Nephron (organoid): ENCODE results near the gene ERICH2.

Experiments
- H3K27ac Mint-ChIP-seq, 3 experiments: 2 replicates each; pipeline ENCODE4 v1.8.0; 2020; ENCODE audit warnings: mixed read lengths in 3 of 3, mild to moderate bottlenecking in 2 of 3, moderate library complexity in 1 of 3
- H3K27me3 Mint-ChIP-seq: 2 replicates; pipeline ENCODE4 v1.8.0; 2021; ENCODE audit warnings: low read depth, mild to moderate bottlenecking, moderate library complexity, mixed read lengths
- H3K36me3 Mint-ChIP-seq: 2 replicates; pipeline ENCODE4 v1.8.0; 2020; ENCODE audit warnings: low read depth, mixed read lengths
- H3K4me1 Mint-ChIP-seq: 2 replicates; pipeline ENCODE4 v1.8.0; 2020; ENCODE audit warnings: mixed read lengths
- H3K4me3 Mint-ChIP-seq, 3 experiments: 2 replicates each; pipeline ENCODE4 v1.8.0; 2020; ENCODE audit warnings: mild to moderate bottlenecking in 3 of 3, mixed read lengths in 3 of 3, moderate library complexity in 2 of 3
- H3K9me3 Mint-ChIP-seq: 2 replicates; pipeline ENCODE4 v1.8.0; 2020; ENCODE audit warnings: mixed read lengths
- CTCF ChIP-seq, 3 experiments: fragments of 200-600 bp; sonication (generic); IDR thresholded peaks; one replicate each; pipeline ENCODE4 v1.5.0; 2021; ENCODE audit warnings: antibody characterized with exemption in 3 of 3; ENCODE audit not compliant: unreplicated experiment in 3 of 3

Gene ERICH2

DNA sequence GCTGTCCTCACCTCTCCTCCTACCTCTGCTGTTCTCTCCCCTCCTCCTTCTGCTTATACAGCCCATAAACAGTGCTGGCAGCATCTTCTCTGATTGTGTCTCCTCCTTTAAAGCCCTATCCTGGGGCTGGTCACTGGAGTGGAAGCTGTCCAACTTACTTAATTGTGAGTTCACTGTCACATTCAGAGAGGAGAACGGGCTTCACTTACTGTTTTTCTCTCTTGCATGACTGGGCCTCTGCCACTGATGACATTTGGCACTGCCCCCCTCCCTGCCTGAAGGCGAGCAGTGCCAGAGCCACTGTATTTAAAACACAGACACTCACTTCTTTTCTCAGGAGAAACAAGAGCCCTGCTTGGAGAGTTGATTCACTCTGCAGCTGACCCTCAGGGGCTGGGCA, 58.9 kb downstream of the ERICH2 start:
- H3K4me1 Mint-ChIP-seq: peaks cover 5% of the 10 kb centered on the region

DNA sequence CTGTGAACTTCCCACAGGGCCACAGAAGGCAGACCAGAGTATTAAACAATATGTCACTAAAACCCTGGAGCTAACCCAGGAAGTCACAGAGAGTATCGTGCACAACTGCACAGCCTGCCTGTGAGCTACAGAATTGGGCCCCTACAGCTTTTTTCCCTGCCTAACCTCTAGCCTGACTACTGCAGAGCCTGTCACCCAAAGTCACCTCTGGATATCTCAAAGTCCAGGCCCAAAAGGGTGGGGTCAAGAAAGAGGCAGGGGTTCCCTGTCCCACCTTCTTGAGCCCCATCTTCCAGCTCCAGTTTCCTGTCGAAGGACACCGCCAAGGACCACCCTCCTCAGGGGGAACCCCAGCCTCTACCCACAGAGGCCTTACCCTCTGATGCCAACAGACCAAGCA, 60.0 kb downstream of the ERICH2 start:
- H3K27me3 Mint-ChIP-seq: peaks cover 55% of the 10 kb centered on the region
- H3K36me3 Mint-ChIP-seq: no peaks in the 10 kb centered on the region
- H3K9me3 Mint-ChIP-seq: no peaks in the 10 kb centered on the region
- no peak overlapping the region for H3K27ac Mint-ChIP-seq
- H3K4me3 Mint-ChIP-seq: no peak overlapping the region
- H3K4me1 Mint-ChIP-seq: no peaks in the 10 kb centered on the region
- TF ChIP-seq CTCF (IDR thresholded peaks at IDR 0.05; ENCODE audit: unreplicated experiment in 3 of 3): no peak

More for the DNA sequence above, 58.9 kb downstream of the ERICH2 start:
- H3K9me3 Mint-ChIP-seq: no peaks in the 10 kb centered on the region
- no peaks in the 10 kb centered on the region for H3K36me3 Mint-ChIP-seq
- H3K27me3 Mint-ChIP-seq: peaks cover 66% of the 10 kb centered on the region
- no peak for TF ChIP-seq CTCF (IDR thresholded peaks at IDR 0.05; ENCODE audit: unreplicated experiment in 3 of 3)
- no peak overlapping the region for H3K27ac Mint-ChIP-seq
- H3K4me3 Mint-ChIP-seq: no peak overlapping the region

GRCh38 chr2:170831115-170831514, 60.9 kb downstream of the ERICH2 start:
- peaks cover 45% of the 10 kb centered on the region for H3K27me3 Mint-ChIP-seq

DNA sequence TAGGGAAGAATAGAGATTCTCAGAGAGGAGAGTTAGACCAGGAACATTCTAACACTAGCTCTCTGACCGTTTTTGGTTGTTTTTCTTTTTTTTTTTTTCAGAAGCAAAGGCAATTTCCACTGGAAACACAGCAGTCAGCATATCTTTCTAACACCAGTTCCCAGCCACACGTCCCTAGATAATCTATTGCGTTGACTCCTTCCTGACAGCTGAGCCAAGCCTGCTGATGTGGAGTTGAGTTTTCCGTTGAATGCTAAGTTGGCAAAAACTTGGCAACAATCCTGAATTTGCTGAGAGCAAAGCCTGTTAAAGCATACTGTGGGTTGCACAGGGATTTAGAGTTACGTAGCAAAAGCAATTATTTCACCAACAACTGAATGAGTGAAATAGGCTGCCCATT, 65.8 kb downstream of the ERICH2 start:
- Mint-ChIP-seq H3K36me3 (no peaks in the 10 kb centered on the region), H3K4me3 (no peak overlapping the region), H3K4me1 (no peaks in the 10 kb centered on the region), H3K27me3 (peaks cover 5% of the 10 kb centered on the region), H3K9me3 (no peaks in the 10 kb centered on the region), H3K27ac (no peak overlapping the region)
- no peak for TF ChIP-seq CTCF (IDR thresholded peaks at IDR 0.05; ENCODE audit: unreplicated experiment in 3 of 3)

More at GRCh38 chr2:170831115-170831514, 60.9 kb downstream of the ERICH2 start:
- Mint-ChIP-seq H3K4me1 (no peaks in the 10 kb centered on the region), H3K9me3 (no peaks in the 10 kb centered on the region), H3K4me3 (no peak overlapping the region), H3K27ac (no peak overlapping the region), H3K36me3 (no peaks in the 10 kb centered on the region)
- no peak for TF ChIP-seq CTCF (IDR thresholded peaks at IDR 0.05; ENCODE audit: unreplicated experiment in 3 of 3)

DNA sequence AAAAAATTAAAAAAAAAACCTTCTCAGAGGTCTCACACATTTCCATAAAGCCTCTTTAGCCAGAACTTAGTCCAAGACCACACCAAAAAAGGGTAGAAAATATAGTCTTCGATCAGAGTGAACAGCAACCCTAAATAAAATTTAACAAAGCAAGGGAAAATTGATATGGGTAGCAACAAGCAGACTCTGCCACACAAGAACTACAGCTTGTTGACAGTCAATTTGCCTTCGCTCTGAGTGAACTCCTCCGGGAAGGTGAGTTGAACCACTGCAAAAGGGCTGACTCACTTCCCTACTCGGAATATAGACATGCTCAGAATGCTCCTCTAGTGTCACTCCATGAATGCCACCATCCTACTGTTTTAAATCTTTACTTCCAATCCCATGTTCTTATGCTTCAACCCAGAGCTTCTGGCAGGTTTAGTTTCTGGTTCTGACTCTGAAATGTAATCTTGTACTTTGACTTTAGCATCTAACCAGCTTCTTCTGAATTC, 70.6 kb downstream of the ERICH2 start:
- H3K27me3 Mint-ChIP-seq: no peaks in the 10 kb centered on the region
- no peak overlapping the region for H3K4me3 Mint-ChIP-seq
- H3K36me3 Mint-ChIP-seq: no peaks in the 10 kb centered on the region
- no peak for TF ChIP-seq CTCF (IDR thresholded peaks at IDR 0.05; ENCODE audit: unreplicated experiment in 3 of 3)
- no peaks in the 10 kb centered on the region for H3K4me1 Mint-ChIP-seq
- H3K9me3 Mint-ChIP-seq: no peaks in the 10 kb centered on the region
- H3K27ac Mint-ChIP-seq: no peak overlapping the region

DNA sequence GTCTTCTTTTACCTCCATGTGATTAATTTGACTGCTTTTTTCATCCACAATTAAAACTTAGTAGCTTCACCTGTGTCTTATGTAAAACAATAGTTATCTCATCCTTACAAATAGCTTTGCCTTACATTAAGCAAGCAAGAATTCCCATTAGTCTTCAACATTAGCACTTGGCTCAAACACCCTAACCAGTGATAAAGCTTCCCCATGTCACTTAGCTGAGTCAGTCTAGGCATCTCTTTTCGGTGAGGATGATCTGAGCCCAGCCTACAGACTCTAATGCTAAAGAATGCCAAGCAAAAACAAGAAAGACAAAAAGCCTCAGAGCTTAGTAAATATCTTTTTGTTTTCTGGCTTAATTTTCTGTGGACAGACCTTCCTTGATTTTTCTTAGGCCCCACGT, 72.6 kb downstream of the ERICH2 start:
- Mint-ChIP-seq H3K27me3 (no peaks in the 10 kb centered on the region), H3K27ac (no peak overlapping the region), H3K36me3 (no peaks in the 10 kb centered on the region), H3K9me3 (no peaks in the 10 kb centered on the region), H3K4me1 (no peaks in the 10 kb centered on the region), H3K4me3 (no peak overlapping the region)
- TF ChIP-seq CTCF (IDR thresholded peaks at IDR 0.05; ENCODE audit: unreplicated experiment in 3 of 3): no peak
